HG03354 (cell line): ENCODE measurements around the gene C19orf33.
"Not testable (repeated sequence)": the region's sequence is repeated elsewhere in the genome, so short reads cannot be mapped to it uniquely, and the experiment has no call there.

ENCODE experiments used
- ATAC-seq: cut with Tn5 transposase; IDR thresholded peaks from one replicate; pipeline ENCODE4 v1.9.1; 2021; ENCODE audit warnings: mild to moderate bottlenecking; ENCODE audit not compliant: unreplicated experiment, poor library complexity, severe bottlenecking

The C19orf33 gene

GRCh38 chr19:38331728-38332127 is 27.7 kb downstream of the C19orf33 start:
- ATAC-seq = no peak

GRCh38 chr19:38333245-38333644 is 29.2 kb downstream of the C19orf33 start:
- ATAC-seq = no peak

- ATAC-seq = peak; percentile 67
These were observed 32.0 kb downstream of the C19orf33 start for GRCh38 chr19:38335949-38336637.

- ATAC-seq = peak; percentile 59
These were observed 32.7 kb downstream of the C19orf33 start for GRCh38 chr19:38336638-38337359.

GRCh38 chr19:38337360-38337653 is 33.3 kb downstream of the C19orf33 start:
- no peak for ATAC-seq

- not testable (repeated sequence) for ATAC-seq
These were observed 35.0 kb downstream of the C19orf33 start for GRCh38 chr19:38339011-38339410.

- no peak for ATAC-seq
These were observed 36.9 kb downstream of the C19orf33 start for GRCh38 chr19:38340927-38341326.

GRCh38 chr19:38346837-38347236 is 42.8 kb downstream of the C19orf33 start:
- no peak for ATAC-seq

- no peak for ATAC-seq
These were observed 46.8 kb downstream of the C19orf33 start for GRCh38 chr19:38350883-38351282.

- ATAC-seq = no peak
These were observed 47.9 kb downstream of the C19orf33 start for GRCh38 chr19:38351865-38352395.

- ATAC-seq = no peak
These were observed 48.6 kb downstream of the C19orf33 start for GRCh38 chr19:38352611-38353010.
